H9 (cell line): Measurements from ENCODE around the gene IMPDH1. TPM values are rescaled to one million over a fixed set of nuclear protein-coding genes. Genes with fewer than 3 reads are reported as not detected.

Experiments used
- DNase-seq: peaks from one replicate; pipeline ENCODE4 v3.0.0-alpha.2; 2017
- H2AFZ ChIP-seq: one replicate; pipeline ENCODE4 v1.6.1; 2013; ENCODE audit warnings: mild to moderate bottlenecking, low read length, control low read depth, moderate library complexity
- H2AK5ac ChIP-seq: 2 replicates; pipeline ENCODE4 v1.6.1; 2013; ENCODE audit warnings: low read length, control low read depth, mixed read lengths; ENCODE audit not compliant: insufficient read length
- H2BK120ac ChIP-seq: one replicate; pipeline ENCODE4 v1.6.1; 2013; ENCODE audit warnings: low read depth, mild to moderate bottlenecking, low read length, control low read depth, inconsistent platforms; ENCODE audit not compliant: poor library complexity, severe bottlenecking
- H2BK12ac ChIP-seq: 2 replicates; pipeline ENCODE4 v1.6.1; 2013; ENCODE audit warnings: low read length, control low read depth, mixed read lengths, low read depth; ENCODE audit not compliant: insufficient read length
- H2BK15ac ChIP-seq: 2 replicates; pipeline ENCODE4 v1.6.1; 2013; ENCODE audit warnings: low read depth, low read length, control low read depth
- H2BK20ac ChIP-seq: one replicate; pipeline ENCODE4 v1.6.1; 2013; ENCODE audit warnings: low read depth, mild to moderate bottlenecking, low read length, control low read depth, inconsistent platforms; ENCODE audit not compliant: poor library complexity, severe bottlenecking
- H2BK5ac ChIP-seq: 2 replicates; pipeline ENCODE4 v1.6.1; 2013; ENCODE audit warnings: low read length, control low read depth, mixed read lengths; ENCODE audit not compliant: insufficient read length
- H3K14ac ChIP-seq: 2 replicates; pipeline ENCODE4 v1.6.1; 2013; ENCODE audit warnings: low read length, control low read depth; ENCODE audit not compliant: insufficient read depth
- H3K18ac ChIP-seq: 2 replicates; pipeline ENCODE4 v1.6.1; 2013; ENCODE audit warnings: low read depth, mild to moderate bottlenecking, mixed read lengths, low read length, control low read depth; ENCODE audit not compliant: insufficient read length
- H3K23ac ChIP-seq: 2 replicates; pipeline ENCODE4 v1.6.1; 2013; ENCODE audit warnings: low read length, control low read depth, mixed read lengths, low read depth; ENCODE audit not compliant: insufficient read length
- H3K23me2 ChIP-seq: 2 replicates; pipeline ENCODE4 v1.6.1; 2013; ENCODE audit warnings: low read depth, mild to moderate bottlenecking, mixed read lengths, low read length, control low read depth; ENCODE audit not compliant: insufficient read length, poor library complexity, severe bottlenecking
- H3K27ac ChIP-seq: 2 replicates; pipeline ENCODE4 v1.5.1; 2013; ENCODE audit warnings: low read length, control low read depth, mixed read lengths, low read depth; ENCODE audit not compliant: insufficient read length
- H3K27me3 ChIP-seq: 2 replicates; pipeline ENCODE4 v1.6.1; 2013; ENCODE audit warnings: low read length, control low read depth, inconsistent platforms; ENCODE audit not compliant: insufficient read depth
- H3K4ac ChIP-seq: 2 replicates; pipeline ENCODE4 v1.6.1; 2013; ENCODE audit warnings: low read depth, mild to moderate bottlenecking, control low read depth, inconsistent platforms, low read length, moderate library complexity
- H3K4me1 ChIP-seq: 2 replicates; pipeline ENCODE4 v1.6.1; 2013; ENCODE audit warnings: low read length, control low read depth, inconsistent platforms; ENCODE audit not compliant: insufficient read depth
- H3K4me2 ChIP-seq: 2 replicates; pipeline ENCODE4 v1.6.1; 2013; ENCODE audit warnings: low read length, control low read depth, mixed read lengths; ENCODE audit not compliant: insufficient read length, insufficient read depth
- H3K56ac ChIP-seq: 2 replicates; pipeline ENCODE4 v1.6.1; 2013; ENCODE audit warnings: low read depth, mild to moderate bottlenecking, mixed read lengths, low read length, control low read depth; ENCODE audit not compliant: insufficient read length
- H3K79me1 ChIP-seq: 2 replicates; pipeline ENCODE4 v1.6.1; 2013; ENCODE audit warnings: low read depth, mild to moderate bottlenecking, moderate library complexity, low read length, control low read depth, inconsistent platforms; ENCODE audit not compliant: insufficient read depth, poor library complexity, severe bottlenecking
- H3K79me2 ChIP-seq: 2 replicates; pipeline ENCODE4 v1.6.1; 2013; ENCODE audit warnings: low read length, control low read depth, inconsistent platforms; ENCODE audit not compliant: insufficient read depth
- H3K9ac ChIP-seq: 2 replicates; pipeline ENCODE4 v1.6.1; 2013; ENCODE audit warnings: low read length, control low read depth, mixed read lengths; ENCODE audit not compliant: insufficient read length; ENCODE audit errors: extremely low read depth
- H3K9me3 ChIP-seq: one replicate; pipeline ENCODE4 v1.6.1; 2013; ENCODE audit warnings: low read depth, low read length, inconsistent platforms; ENCODE audit not compliant: control insufficient read depth
- H3T11ph ChIP-seq: one replicate; pipeline ENCODE4 v1.6.1; 2013; ENCODE audit warnings: mild to moderate bottlenecking, low read length, control low read depth, inconsistent platforms
- H4K20me1 ChIP-seq: one replicate; pipeline ENCODE4 v1.6.1; 2013; ENCODE audit not compliant: control insufficient read depth, insufficient read length, insufficient read depth
- H4K5ac ChIP-seq: 2 replicates; pipeline ENCODE4 v1.6.1; 2013; ENCODE audit warnings: low read depth, mild to moderate bottlenecking, mixed read lengths, low read length, control low read depth; ENCODE audit not compliant: insufficient read length
- H4K8ac ChIP-seq: replicated peaks from 2 replicates; pipeline ENCODE4 v1.6.1; 2013; ENCODE audit warnings: low read length, control low read depth, mixed read lengths, low read depth; ENCODE audit not compliant: insufficient read length
- H4K91ac ChIP-seq: 2 replicates; pipeline ENCODE4 v1.6.1; 2013; ENCODE audit warnings: low read depth, mild to moderate bottlenecking, moderate library complexity, mixed read lengths, low read length, control low read depth; ENCODE audit not compliant: insufficient read length
- H3K27ac Mint-ChIP-seq, 3 experiments: 2 replicates in 2 of 3; 3 replicates in 1 of 3; pipeline ENCODE4 v1.8.0; 2020 to 2021; ENCODE audit warnings: mixed read lengths in 3 of 3, mild to moderate bottlenecking in 1 of 3, moderate library complexity in 1 of 3
- H3K27me3 Mint-ChIP-seq: 2 replicates; pipeline ENCODE4 v1.8.0; 2021; ENCODE audit warnings: low read depth, mild to moderate bottlenecking, moderate library complexity, mixed read lengths
- H3K36me3 Mint-ChIP-seq, 3 experiments: 2 replicates in 2 of 3; 3 replicates in 1 of 3; pipeline ENCODE4 v1.8.0; 2020 to 2021; ENCODE audit warnings: low read depth in 3 of 3, mixed read lengths in 3 of 3; ENCODE audit not compliant: insufficient read depth in 1 of 3
- H3K4me1 Mint-ChIP-seq, 2 experiments: 2 replicates each; pipeline ENCODE4 v1.8.0; 2020; ENCODE audit warnings: mixed read lengths in 2 of 2
- H3K4me3 Mint-ChIP-seq, 2 experiments: 2 replicates in 1 of 2; 3 replicates in 1 of 2; pipeline ENCODE4 v1.8.0; 2020 to 2021; ENCODE audit warnings: mild to moderate bottlenecking in 2 of 2, mixed read lengths in 2 of 2, moderate library complexity in 1 of 2
- H3K9me3 Mint-ChIP-seq, 2 experiments: 2 replicates in 1 of 2; 3 replicates in 1 of 2; pipeline ENCODE4 v1.8.0; 2020; ENCODE audit warnings: mild to moderate bottlenecking in 2 of 2, mixed read lengths in 2 of 2, moderate library complexity in 1 of 2
- WGBS: extraction: QIAGEN DNeasy Blood & Tissue Kit; methylation state at CpG from one replicate; pipeline ENCODE4 v1.1.7; 2013; ENCODE audit warnings: missing lambda C conversion rate, low lambda C conversion rate, mixed read lengths; ENCODE audit not compliant: insufficient read length; ENCODE audit errors: extremely low coverage; 5-methylcytosine and 5-hydroxymethylcytosine counted together
- total RNA-seq: library from RNA; stranded (reverse); gene quantifications from 2 replicates; pipeline ENCODE4 v1.2.1, GENCODE V29; 2021
- TF ChIP-seq, protein P1 (sequence below): fragments of 200-600 bp; sonication (generic); conservative IDR thresholded peaks from 3 replicates; pipeline ENCODE4 v1.8.0; 2021; ENCODE audit warnings: antibody characterized with exemption, mild to moderate bottlenecking

Gene IMPDH1
- total RNA-seq, 1 experiment from 2014 or later, result 35.2 TPM

DNA sequence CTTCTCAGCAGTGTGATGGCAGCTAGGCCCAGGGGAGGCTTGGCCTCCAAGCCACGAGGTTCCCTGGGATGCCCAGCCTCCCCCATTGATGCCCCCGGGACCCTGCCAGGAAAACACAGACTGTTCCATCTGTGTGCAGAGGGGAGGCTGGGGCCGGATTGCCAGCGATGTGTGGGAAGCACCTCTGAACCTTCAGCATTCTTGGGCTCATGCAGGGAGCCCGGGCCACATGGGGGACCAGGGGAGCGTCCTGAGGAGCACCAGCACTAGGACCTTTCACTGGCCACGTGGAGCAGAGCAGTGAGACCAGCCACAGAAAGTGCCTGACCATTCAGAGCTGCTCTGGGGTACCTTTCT, 2.6 kb downstream of the IMPDH1 start:
- no peaks in the 10 kb centered on the region for H3K79me2 ChIP-seq
- no peaks in the 10 kb centered on the region for H3K9me3 ChIP-seq
- H3K4me1 ChIP-seq, result peaks cover 4% of the 10 kb centered on the region; the same call in 1 of the 2 replicates
- no peak overlapping the region for H3K23ac ChIP-seq
- no peak overlapping the region for H3K56ac ChIP-seq
- no peak overlapping the region for H4K5ac ChIP-seq
- H2BK12ac ChIP-seq, result no peak overlapping the region
- Mint-ChIP-seq H3K27ac (no peak overlapping the region), H3K4me3 (no peak overlapping the region), H3K9me3 (no peaks in the 10 kb centered on the region; a peak in 1 of 5 replicates), H3K27me3 (peaks cover 80% of the 10 kb centered on the region), H3K4me1 (peaks cover 37 to 40% of the 10 kb centered on the region in 2 experiments), H3K36me3 (peaks cover 0 to 2% (median 0%) of the 10 kb centered on the region in 3 experiments; a peak in 1 of 7 replicates)
- no peak overlapping the region for H3K9ac ChIP-seq
- H3K27ac ChIP-seq, result no peak overlapping the region
- peaks cover 4% of the 10 kb centered on the region for H4K20me1 ChIP-seq
- H3K79me1 ChIP-seq, result no peaks in the 10 kb centered on the region
- H4K8ac ChIP-seq, result no peak overlapping the region
- H2BK20ac ChIP-seq, result no peak overlapping the region
- no peak overlapping the region for H3K4ac ChIP-seq
- peaks cover 29% of the 10 kb centered on the region for H3K27me3 ChIP-seq
- peaks cover 19% of the 10 kb centered on the region for H3K23me2 ChIP-seq
- no peak overlapping the region for H3T11ph ChIP-seq
- TF ChIP-seq, protein P1, sequence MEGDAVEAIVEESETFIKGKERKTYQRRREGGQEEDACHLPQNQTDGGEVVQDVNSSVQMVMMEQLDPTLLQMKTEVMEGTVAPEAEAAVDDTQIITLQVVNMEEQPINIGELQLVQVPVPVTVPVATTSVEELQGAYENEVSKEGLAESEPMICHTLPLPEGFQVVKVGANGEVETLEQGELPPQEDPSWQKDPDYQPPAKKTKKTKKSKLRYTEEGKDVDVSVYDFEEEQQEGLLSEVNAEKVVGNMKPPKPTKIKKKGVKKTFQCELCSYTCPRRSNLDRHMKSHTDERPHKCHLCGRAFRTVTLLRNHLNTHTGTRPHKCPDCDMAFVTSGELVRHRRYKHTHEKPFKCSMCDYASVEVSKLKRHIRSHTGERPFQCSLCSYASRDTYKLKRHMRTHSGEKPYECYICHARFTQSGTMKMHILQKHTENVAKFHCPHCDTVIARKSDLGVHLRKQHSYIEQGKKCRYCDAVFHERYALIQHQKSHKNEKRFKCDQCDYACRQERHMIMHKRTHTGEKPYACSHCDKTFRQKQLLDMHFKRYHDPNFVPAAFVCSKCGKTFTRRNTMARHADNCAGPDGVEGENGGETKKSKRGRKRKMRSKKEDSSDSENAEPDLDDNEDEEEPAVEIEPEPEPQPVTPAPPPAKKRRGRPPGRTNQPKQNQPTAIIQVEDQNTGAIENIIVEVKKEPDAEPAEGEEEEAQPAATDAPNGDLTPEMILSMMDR, result no peak
- no peak overlapping the region for H2AK5ac ChIP-seq
- no peak overlapping the region for H2BK15ac ChIP-seq
- H3K4me2 ChIP-seq, result no peak overlapping the region
- no CpG with 5 or more reads among the region's 7 CpGs for WGBS
- no peak overlapping the region for H2BK120ac ChIP-seq
- H3K18ac ChIP-seq, result no peak overlapping the region
- H2AFZ ChIP-seq, result no peak overlapping the region
- DNase-seq, result no peak
- H3K14ac ChIP-seq, result no peak overlapping the region
- H2BK5ac ChIP-seq, result no peak overlapping the region
- H4K91ac ChIP-seq, result no peak overlapping the region
